ENCODE results near the gene PPP6R3. TPM values are rescaled to one million over a fixed set of nuclear protein-coding genes. Genes with fewer than 3 reads are reported as not detected.

PPP6R3 gene
- total RNA-seq, 2 donors from 2014 or later, result 118 to 136 TPM

DNA sequence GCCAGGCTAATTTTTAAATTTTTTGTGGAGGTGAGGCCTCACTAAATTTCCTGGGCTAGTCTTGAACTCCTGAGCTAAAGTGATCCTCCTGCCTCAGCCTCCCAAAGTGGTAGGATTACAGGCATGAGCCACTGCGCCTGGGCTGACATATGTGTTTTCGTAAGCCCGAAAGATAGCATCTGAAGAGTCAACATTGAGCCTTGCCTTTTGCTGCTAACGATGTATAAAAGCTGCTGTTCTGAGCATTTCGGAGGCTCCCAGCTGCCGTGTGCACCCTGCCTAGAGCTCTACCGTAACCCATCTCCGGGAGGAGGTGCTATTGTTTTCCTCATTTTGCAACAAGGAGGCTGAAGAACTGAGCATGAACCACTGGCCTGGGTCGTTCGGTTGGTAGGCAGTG, 18.1 kb upstream of the PPP6R3 start:
- Histone ChIP-seq H3K9me3 (ENCODE audit: control insufficient read depth, low read length) (no peaks in the 10 kb centered on the region), H3K4me3 (ENCODE audit: low read length) (no peak overlapping the region), H3K9ac (ENCODE audit: extremely low read depth, low read length, poor library complexity, severe bottlenecking) (no peak overlapping the region), H3K4me1 (ENCODE audit: control insufficient read depth, insufficient read depth, low read length) (no peaks in the 10 kb centered on the region), H3K27me3 (ENCODE audit: control insufficient read depth, insufficient read depth, low read length, poor library complexity, severe bottlenecking) (no peaks in the 10 kb centered on the region), H3K27ac (ENCODE audit: low read depth, low read length) (no peak overlapping the region), H3K36me3 (ENCODE audit: control insufficient read depth, insufficient read depth, low read length) (peaks cover 12% of the 10 kb centered on the region)
- Mint-ChIP-seq H3K27me3 (ENCODE audit: insufficient read depth) (no peaks in the 10 kb centered on the region), H3K36me3 (ENCODE audit: low read depth) (peaks cover 31% of the 10 kb centered on the region), H3K4me1 (peaks cover 13% of the 10 kb centered on the region), H3K4me3 (no peak overlapping the region), H3K27ac (no peak overlapping the region), H3K9me3 (no peaks in the 10 kb centered on the region)
- TF ChIP-seq, protein P1, sequence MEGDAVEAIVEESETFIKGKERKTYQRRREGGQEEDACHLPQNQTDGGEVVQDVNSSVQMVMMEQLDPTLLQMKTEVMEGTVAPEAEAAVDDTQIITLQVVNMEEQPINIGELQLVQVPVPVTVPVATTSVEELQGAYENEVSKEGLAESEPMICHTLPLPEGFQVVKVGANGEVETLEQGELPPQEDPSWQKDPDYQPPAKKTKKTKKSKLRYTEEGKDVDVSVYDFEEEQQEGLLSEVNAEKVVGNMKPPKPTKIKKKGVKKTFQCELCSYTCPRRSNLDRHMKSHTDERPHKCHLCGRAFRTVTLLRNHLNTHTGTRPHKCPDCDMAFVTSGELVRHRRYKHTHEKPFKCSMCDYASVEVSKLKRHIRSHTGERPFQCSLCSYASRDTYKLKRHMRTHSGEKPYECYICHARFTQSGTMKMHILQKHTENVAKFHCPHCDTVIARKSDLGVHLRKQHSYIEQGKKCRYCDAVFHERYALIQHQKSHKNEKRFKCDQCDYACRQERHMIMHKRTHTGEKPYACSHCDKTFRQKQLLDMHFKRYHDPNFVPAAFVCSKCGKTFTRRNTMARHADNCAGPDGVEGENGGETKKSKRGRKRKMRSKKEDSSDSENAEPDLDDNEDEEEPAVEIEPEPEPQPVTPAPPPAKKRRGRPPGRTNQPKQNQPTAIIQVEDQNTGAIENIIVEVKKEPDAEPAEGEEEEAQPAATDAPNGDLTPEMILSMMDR (conservative IDR thresholded peaks at IDR 0.05), result no peak
- 91 to 94% methylated on average over 9 to 10 of the region's 10 CpGs for WGBS, 2 experiments (ENCODE audit: insufficient coverage in 1 of 2, insufficient read length in 1 of 2)
- no peak for DNase-seq

DNA sequence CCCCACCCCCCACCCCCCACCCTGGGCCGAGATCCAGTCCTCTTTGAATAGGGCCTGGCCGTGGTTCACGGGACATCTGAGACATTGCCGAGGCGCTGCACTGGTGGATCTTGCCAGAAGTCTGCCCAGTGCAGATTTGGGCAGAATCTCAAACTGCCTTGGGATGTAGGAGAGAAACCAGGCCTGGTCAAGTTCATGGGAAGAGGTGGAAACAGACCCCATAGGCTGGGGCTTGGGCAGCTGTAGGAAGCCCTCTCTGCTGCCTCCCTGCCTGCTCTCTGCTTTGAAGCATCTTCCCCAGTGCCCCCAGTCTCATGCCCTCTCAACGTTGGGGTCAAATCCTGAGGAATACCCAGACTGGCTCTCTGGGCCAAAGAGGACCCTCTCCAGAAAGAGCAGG, 16.0 kb upstream of the PPP6R3 start:
- H3K4me3 Mint-ChIP-seq, result no peak overlapping the region

DNA sequence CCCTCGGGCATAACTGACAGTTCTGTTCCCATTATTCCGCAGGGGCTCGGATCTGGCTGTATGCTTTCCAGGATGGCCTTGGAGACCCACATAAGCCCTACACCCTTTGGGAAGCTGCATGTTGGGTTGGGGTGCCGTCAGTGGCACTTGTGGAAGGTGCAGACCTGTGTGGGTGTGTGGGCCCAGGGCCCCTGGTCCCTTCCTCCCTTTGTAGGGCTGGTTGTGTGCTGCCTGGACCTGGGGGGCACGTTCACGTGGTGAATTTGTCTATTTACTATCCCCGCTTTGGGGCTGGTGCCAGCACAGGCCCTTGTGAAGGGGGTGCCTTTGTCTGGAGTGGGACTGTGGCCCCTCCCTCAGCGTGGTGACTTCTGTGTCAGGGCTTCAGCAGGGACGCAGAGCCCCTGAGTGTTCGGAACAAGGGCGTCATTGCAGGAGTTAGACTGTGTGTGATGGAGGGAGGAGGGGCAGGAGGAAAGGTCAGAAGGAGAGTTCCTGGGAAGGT, 15.0 kb upstream of the PPP6R3 start:
- no peak overlapping the region for H3K27ac Mint-ChIP-seq
- Histone ChIP-seq H3K9me3 (ENCODE audit: control insufficient read depth, low read length) (no peaks in the 10 kb centered on the region), H3K36me3 (ENCODE audit: control insufficient read depth, insufficient read depth, low read length) (peaks cover 17% of the 10 kb centered on the region), H3K27ac (ENCODE audit: low read depth, low read length) (no peak overlapping the region), H3K4me3 (ENCODE audit: low read length) (no peak overlapping the region), H3K27me3 (ENCODE audit: control insufficient read depth, insufficient read depth, low read length, poor library complexity, severe bottlenecking) (no peaks in the 10 kb centered on the region), H3K9ac (ENCODE audit: extremely low read depth, low read length, poor library complexity, severe bottlenecking) (no peak overlapping the region), H3K4me1 (ENCODE audit: control insufficient read depth, insufficient read depth, low read length) (no peaks in the 10 kb centered on the region)
- WGBS, 2 experiments (ENCODE audit: insufficient coverage in 1 of 2, insufficient read length in 1 of 2), result 90 to 97% methylated on average over 7 to 11 of the region's 11 CpGs
- no peak overlapping the region for H3K4me3 Mint-ChIP-seq
- no peaks in the 10 kb centered on the region for H3K27me3 Mint-ChIP-seq (ENCODE audit: insufficient read depth)
- DNase-seq, result no peak
- peaks cover 7% of the 10 kb centered on the region for H3K4me1 Mint-ChIP-seq
- no peaks in the 10 kb centered on the region for H3K9me3 Mint-ChIP-seq
- TF ChIP-seq, protein P1 (conservative IDR thresholded peaks at IDR 0.05), result no peak
- peaks cover 41% of the 10 kb centered on the region for H3K36me3 Mint-ChIP-seq (ENCODE audit: low read depth)

More for the DNA sequence above, 16.0 kb upstream of the PPP6R3 start:
- H3K9me3 ChIP-seq (ENCODE audit: control insufficient read depth, low read length), result no peaks in the 10 kb centered on the region
- no peaks in the 10 kb centered on the region for H3K4me1 ChIP-seq (ENCODE audit: control insufficient read depth, insufficient read depth, low read length)
- Mint-ChIP-seq H3K27ac (no peak overlapping the region), H3K27me3 (ENCODE audit: insufficient read depth) (no peaks in the 10 kb centered on the region), H3K36me3 (ENCODE audit: low read depth) (peaks cover 40% of the 10 kb centered on the region), H3K4me1 (peaks cover 13% of the 10 kb centered on the region), H3K9me3 (no peaks in the 10 kb centered on the region)
- peaks cover 22% of the 10 kb centered on the region for H3K36me3 ChIP-seq (ENCODE audit: control insufficient read depth, insufficient read depth, low read length)
- H3K9ac ChIP-seq (ENCODE audit: extremely low read depth, low read length, poor library complexity, severe bottlenecking), result no peak overlapping the region
- TF ChIP-seq, protein P1 (conservative IDR thresholded peaks at IDR 0.05), result no peak
- WGBS, 2 experiments (ENCODE audit: insufficient coverage in 1 of 2, insufficient read length in 1 of 2), result 97 to 100% methylated on average over 5 to 6 of the region's 6 CpGs
- H3K27me3 ChIP-seq (ENCODE audit: control insufficient read depth, insufficient read depth, low read length, poor library complexity, severe bottlenecking), result no peaks in the 10 kb centered on the region
- no peak overlapping the region for H3K27ac ChIP-seq (ENCODE audit: low read depth, low read length)
- H3K4me3 ChIP-seq (ENCODE audit: low read length), result no peak overlapping the region
- no peak for DNase-seq
